Stomach (tissue), 9 donors: ENCODE data around the gene WDR4. TPM values are rescaled to one million over a fixed set of nuclear protein-coding genes. Genes with fewer than 3 reads are reported as not detected.

Source experiments
- DNase-seq, 2 donors: peaks; one replicate each; pipeline versions ENCODE4 v3.0.0 to v3.0.0-alpha.2; 2013 to 2019
- H3K27ac ChIP-seq, 5 donors: fragments of 200-600 bp in 4 of 5; sonication (generic) in 4 of 5; one replicate each; pipeline ENCODE4 v1.5.1; 2013 to 2019; ENCODE audit warnings: mild to moderate bottlenecking in 1 of 5, moderate library complexity in 1 of 5
- H3K27me3 ChIP-seq, 3 donors: fragments of 200-600 bp; sonication (generic); one replicate each; pipeline ENCODE4 v1.5.1; 2017 to 2019; ENCODE audit warnings: mixed run types in 1 of 3
- H3K36me3 ChIP-seq, 4 donors: fragments of 200-600 bp; sonication (generic); 1 replicate in 3 of 4; 2 replicates in 1 of 4; pipeline ENCODE4 v1.5.1; 2016 to 2019
- H3K4me1 ChIP-seq, 4 donors: fragments of 200-600 bp; sonication (generic); one replicate each; pipeline ENCODE4 v1.5.1; 2016 to 2019
- H3K4me3 ChIP-seq, 4 donors: fragments of 200-600 bp; sonication (generic) in 3 of 4; one replicate each; pipeline ENCODE4 v1.5.1; 2016 to 2019; ENCODE audit warnings: mild to moderate bottlenecking in 1 of 4
- H3K9me3 ChIP-seq, 4 donors: fragments of 200-600 bp; sonication (generic); one replicate each; pipeline ENCODE4 v1.5.1; 2016 to 2019
- CTCF ChIP-seq, 7 experiments: fragments of 450-650 bp in 4 of 7; fragments of 200-600 bp in 3 of 7; sonication (generic) in 3 of 7; IDR thresholded peaks; one replicate each; pipeline ENCODE4 v1.5.1; 2016 to 2019; ENCODE audit warnings: antibody characterized with exemption in 7 of 7, control low read depth in 2 of 7, mild to moderate bottlenecking in 1 of 7
- EP300 ChIP-seq: sonication (generic); formaldehyde crosslinking; IDR thresholded peaks from one replicate; pipeline ENCODE4 v1.6.1; 2017; ENCODE audit warnings: antibody characterized with exemption
- POLR2A ChIP-seq, 4 donors: fragments of 450-650 bp; IDR thresholded peaks; one replicate each; pipeline ENCODE4 v1.6.1; 2016; ENCODE audit warnings: antibody characterized with exemption in 4 of 4, control low read depth in 2 of 4, mild to moderate bottlenecking in 1 of 4, moderate library complexity in 1 of 4
- POLR2AphosphoS5 ChIP-seq, 3 donors: sonication (generic); formaldehyde crosslinking; IDR thresholded peaks; one replicate each; pipeline ENCODE4 v1.6.1; 2016; ENCODE audit warnings: antibody characterized with exemption in 3 of 3
- WGBS, 5 donors: extraction: QIAGEN DNeasy Blood & Tissue Kit in 3 of 5; methylation state at CpG; one replicate each; pipeline versions ENCODE4 v1.1.5 to v1.1.7; 2013 to 2018; 5-methylcytosine and 5-hydroxymethylcytosine counted together
- intact Hi-C: fragments of 100-400 bp; cut with DNase I; formaldehyde crosslinking; loops from one replicate; pipeline ENCODE4 v1.15.1; 2023; ENCODE audit warnings: low total_unique reads
- polyA plus RNA-seq, 3 donors: library from polyadenylated mRNA; stranded (reverse); fragments of 200-250 nt; gene quantifications; one replicate each; pipeline ENCODE4 v1.2.3, GENCODE V29; 2013
- total RNA-seq, 5 donors: library from RNA; depleted of rRNA; stranded (reverse); fragments of >200 nt; gene quantifications; one replicate each; pipeline versions ENCODE4 v1.1.0 to v1.2.3, GENCODE V29; 2014 to 2016
- donor health status: healthy with polysubstance abuse.
- donor health status: Bipolar disorder and iron deficiency.
- donor health status: healthy.

The WDR4 gene
- total and polyA plus RNA-seq, 8 donors = 7.5 to 285 (median 9.5) TPM

GRCh38 chr21:42836402-42836666 lies 43.0 kb downstream of the WDR4 start:
- Histone ChIP-seq H3K9me3 (no peaks in the 10 kb centered on the region), H3K27me3 (peaks cover 0 to 18% (median 10%) of the 10 kb centered on the region in 3 donors), H3K4me1 (peaks cover 0 to 8% (median 7%) of the 10 kb centered on the region in 4 donors), H3K27ac (no peak overlapping the region), H3K36me3 (peaks cover 12 to 27% (median 26%) of the 10 kb centered on the region in 4 donors), H3K4me3 (no peak overlapping the region)
- no peak for DNase-seq
- intact Hi-C loops = no loop called here
- 75 to 88% (median 76%) methylated on average over 3 of the region's 3 CpGs for WGBS, 5 donors
- no peak for TF ChIP-seq CTCF (IDR thresholded peaks at IDR 0.05)
- TF ChIP-seq POLR2A (IDR thresholded peaks at IDR 0.05) = no peak
- TF ChIP-seq EP300 = no peak
- no peak for TF ChIP-seq POLR2AphosphoS5 (IDR thresholded peaks at IDR 0.05)

GRCh38 chr21:42835611-42836401 lies 43.5 kb downstream of the WDR4 start:
- TF ChIP-seq EP300 = no peak
- no peak for TF ChIP-seq POLR2A (IDR thresholded peaks at IDR 0.05)
- TF ChIP-seq CTCF (IDR thresholded peaks at IDR 0.05) = no peak
- no peak for TF ChIP-seq POLR2AphosphoS5 (IDR thresholded peaks at IDR 0.05)
- Histone ChIP-seq H3K27ac (no peak overlapping the region), H3K9me3 (no peaks in the 10 kb centered on the region), H3K27me3 (peaks cover 0 to 24% (median 10%) of the 10 kb centered on the region in 3 donors), H3K4me3 (no peak overlapping the region), H3K4me1 (peaks cover 0 to 8% (median 7%) of the 10 kb centered on the region in 4 donors), H3K36me3 (peaks cover 8 to 22% (median 21%) of the 10 kb centered on the region in 4 donors)
- 74 to 78% (median 77%) methylated on average over 12 of the region's 12 CpGs for WGBS, 5 donors
- DNase-seq = peak in 1 of 2 donors; percentile 13
- intact Hi-C loops = no loop called here

GRCh38 chr21:42835211-42835610 lies 44.1 kb downstream of the WDR4 start:
- Histone ChIP-seq H3K36me3 (peaks cover 5 to 16% (median 15%) of the 10 kb centered on the region in 4 donors), H3K27me3 (peaks cover 0 to 30% (median 16%) of the 10 kb centered on the region in 3 donors), H3K9me3 (no peaks in the 10 kb centered on the region), H3K4me1 (peaks cover 0 to 8% (median 7%) of the 10 kb centered on the region in 4 donors), H3K27ac (no peak overlapping the region), H3K4me3 (no peak overlapping the region)
- intact Hi-C loops = no loop called here
- peak in 1 of 2 donors; percentile 1 for DNase-seq
- no peak for TF ChIP-seq POLR2A (IDR thresholded peaks at IDR 0.05)
- TF ChIP-seq CTCF (IDR thresholded peaks at IDR 0.05) = no peak
- WGBS, 5 donors = 75 to 81% (median 79%) methylated on average over 6 of the region's 6 CpGs

- no peak overlapping the region for H3K27ac ChIP-seq
- no peak for TF ChIP-seq POLR2AphosphoS5 (IDR thresholded peaks at IDR 0.05)
- no peak for TF ChIP-seq CTCF (IDR thresholded peaks at IDR 0.05)
- no peak for TF ChIP-seq EP300
- TF ChIP-seq POLR2A (IDR thresholded peaks at IDR 0.05) = no peak
- intact Hi-C loops = no loop called here
- peaks cover 0 to 34% (median 20%) of the 10 kb centered on the region in 3 donors for H3K27me3 ChIP-seq
- DNase-seq = peak in 1 of 2 donors; percentile 3
- H3K36me3 ChIP-seq = peaks cover 5 to 12% (median 10%) of the 10 kb centered on the region in 4 donors
- H3K4me3 ChIP-seq = no peak overlapping the region
- H3K4me1 ChIP-seq = peaks cover 0 to 8% (median 7%) of the 10 kb centered on the region in 4 donors
- H3K9me3 ChIP-seq = no peaks in the 10 kb centered on the region
- WGBS, 5 donors = 89 to 93% (median 92%) methylated on average over 10 to 13 of the region's 13 CpGs
Measured at GRCh38 chr21:42834726-42835191, 44.6 kb downstream of the WDR4 start.
